SK-N-SH treated with all-trans-retinoic acid at 6 μM for 48 hours (cell line): ENCODE data around the gene ATP8A1.

Experiments
- ESRRG ChIP-seq: fragments of 250-450 bp; sonication (Bioruptor Pico); IDR thresholded peaks from 2 replicates; pipeline ENCODE4 v1.6.1; 2021; ENCODE audit warnings: mild to moderate bottlenecking
- ZFP3 ChIP-seq: fragments of 250-450 bp; sonication (Bioruptor Pico); IDR thresholded peaks from 2 replicates; pipeline ENCODE4 v1.5.0; 2020; ENCODE audit warnings: mild to moderate bottlenecking, moderate library complexity
- TF ChIP-seq, protein P1 (sequence below): fragments of 250-450 bp; sonication (Bioruptor Pico); IDR thresholded peaks from 2 replicates; pipeline ENCODE4 v1.5.1; 2020; ENCODE audit warnings: low read depth, mild to moderate bottlenecking, moderate library complexity
- TF ChIP-seq, protein P2 (sequence below): fragments of 250-450 bp; sonication (Bioruptor Pico); IDR thresholded peaks from 2 replicates; pipeline ENCODE4 v1.8.0; 2021; ENCODE audit warnings: low read depth, mild to moderate bottlenecking, moderate library complexity, borderline replicate concordance

DNA sequence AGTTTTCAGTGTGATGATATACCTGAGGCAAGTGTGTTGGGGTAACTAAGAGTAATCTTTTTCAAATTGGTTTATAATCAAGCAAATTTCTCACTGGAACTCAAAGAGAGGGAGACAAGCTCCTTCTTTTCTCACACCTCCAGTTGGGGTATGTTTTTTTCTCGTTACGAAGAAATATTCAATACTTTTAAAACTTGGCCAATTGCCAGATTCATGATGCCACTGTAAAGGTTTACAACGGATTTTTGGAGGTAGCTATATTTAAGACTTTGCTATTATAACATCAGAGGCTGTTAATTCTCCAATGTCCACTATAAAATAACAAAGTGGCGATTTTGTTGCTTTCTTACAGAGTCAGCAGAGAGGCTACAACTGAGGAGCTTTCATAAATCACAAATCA, 49.2 kb upstream of the ATP8A1 start:
- TF ChIP-seq, protein P1, sequence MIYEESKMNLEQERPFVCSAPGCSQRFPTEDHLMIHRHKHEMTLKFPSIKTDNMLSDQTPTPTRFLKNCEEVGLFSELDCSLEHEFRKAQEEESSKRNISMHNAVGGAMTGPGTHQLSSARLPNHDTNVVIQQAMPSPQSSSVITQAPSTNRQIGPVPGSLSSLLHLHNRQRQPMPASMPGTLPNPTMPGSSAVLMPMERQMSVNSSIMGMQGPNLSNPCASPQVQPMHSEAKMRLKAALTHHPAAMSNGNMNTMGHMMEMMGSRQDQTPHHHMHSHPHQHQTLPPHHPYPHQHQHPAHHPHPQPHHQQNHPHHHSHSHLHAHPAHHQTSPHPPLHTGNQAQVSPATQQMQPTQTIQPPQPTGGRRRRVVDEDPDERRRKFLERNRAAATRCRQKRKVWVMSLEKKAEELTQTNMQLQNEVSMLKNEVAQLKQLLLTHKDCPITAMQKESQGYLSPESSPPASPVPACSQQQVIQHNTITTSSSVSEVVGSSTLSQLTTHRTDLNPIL (CRISPR knock-in tag) = no peak
- TF ChIP-seq, protein P2, sequence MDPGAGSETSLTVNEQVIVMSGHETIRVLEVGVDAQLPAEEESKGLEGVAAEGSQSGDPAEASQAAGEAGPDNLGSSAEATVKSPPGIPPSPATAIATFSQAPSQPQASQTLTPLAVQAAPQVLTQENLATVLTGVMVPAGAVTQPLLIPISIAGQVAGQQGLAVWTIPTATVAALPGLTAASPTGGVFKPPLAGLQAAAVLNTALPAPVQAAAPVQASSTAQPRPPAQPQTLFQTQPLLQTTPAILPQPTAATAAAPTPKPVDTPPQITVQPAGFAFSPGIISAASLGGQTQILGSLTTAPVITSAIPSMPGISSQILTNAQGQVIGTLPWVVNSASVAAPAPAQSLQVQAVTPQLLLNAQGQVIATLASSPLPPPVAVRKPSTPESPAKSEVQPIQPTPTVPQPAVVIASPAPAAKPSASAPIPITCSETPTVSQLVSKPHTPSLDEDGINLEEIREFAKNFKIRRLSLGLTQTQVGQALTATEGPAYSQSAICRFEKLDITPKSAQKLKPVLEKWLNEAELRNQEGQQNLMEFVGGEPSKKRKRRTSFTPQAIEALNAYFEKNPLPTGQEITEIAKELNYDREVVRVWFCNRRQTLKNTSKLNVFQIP (CRISPR knock-in tag) = no peak
- TF ChIP-seq ZFP3 (CRISPR knock-in tag) (no peak), ESRRG (CRISPR knock-in tag) (no peak)
